Hepatocyte (in vitro differentiated cells): ENCODE data around the gene OR6K3.

Experiments
- CTCF ChIP-seq: fragments of 200-600 bp; sonication (generic); IDR thresholded peaks from 2 replicates; pipeline ENCODE4 v1.5.1; 2016; ENCODE audit warnings: antibody characterized with exemption, mild to moderate bottlenecking; ENCODE audit not compliant: poor library complexity
- EZH2 ChIP-seq: fragments of 200-600 bp; sonication (generic); IDR thresholded peaks from 2 replicates; pipeline ENCODE4 v1.6.1; 2016; ENCODE audit warnings: antibody characterized with exemption, mild to moderate bottlenecking, borderline replicate concordance
- EZH2phosphoT487 ChIP-seq: fragments of 200-600 bp; sonication (generic); IDR thresholded peaks from one replicate; pipeline ENCODE4 v1.6.1; 2018; ENCODE audit warnings: antibody characterized with exemption, mild to moderate bottlenecking, low read depth, moderate library complexity; ENCODE audit not compliant: unreplicated experiment, severe bottlenecking

- TF ChIP-seq CTCF (no peak), EZH2 (no peak), EZH2phosphoT487 (no peak)
These were observed 8.1 kb upstream of the OR6K3 start for GRCh38 chr1:158728510-158729225.
